Measurements from ENCODE around the gene METTL22.

DNA sequence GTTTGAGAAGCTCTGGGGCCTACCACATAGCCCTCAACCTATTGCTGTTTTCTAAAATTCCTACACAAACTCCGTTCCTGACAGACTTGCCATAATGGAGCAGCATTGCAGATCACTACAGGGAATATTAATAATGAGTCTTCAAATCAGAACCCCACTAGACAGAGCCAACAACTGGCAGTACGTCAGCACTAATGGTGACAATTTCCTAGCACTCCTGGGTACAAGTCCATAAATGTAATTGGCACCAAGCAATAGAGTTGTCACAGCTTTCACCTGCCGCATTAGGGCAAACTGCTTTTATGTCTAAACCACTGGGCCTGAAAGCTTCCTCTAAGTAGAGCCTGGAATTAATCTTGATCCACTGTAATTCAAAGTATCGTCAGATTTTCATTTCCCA, 27.4 kb downstream of the METTL22 start:
- TF ChIP-seq, protein P1, sequence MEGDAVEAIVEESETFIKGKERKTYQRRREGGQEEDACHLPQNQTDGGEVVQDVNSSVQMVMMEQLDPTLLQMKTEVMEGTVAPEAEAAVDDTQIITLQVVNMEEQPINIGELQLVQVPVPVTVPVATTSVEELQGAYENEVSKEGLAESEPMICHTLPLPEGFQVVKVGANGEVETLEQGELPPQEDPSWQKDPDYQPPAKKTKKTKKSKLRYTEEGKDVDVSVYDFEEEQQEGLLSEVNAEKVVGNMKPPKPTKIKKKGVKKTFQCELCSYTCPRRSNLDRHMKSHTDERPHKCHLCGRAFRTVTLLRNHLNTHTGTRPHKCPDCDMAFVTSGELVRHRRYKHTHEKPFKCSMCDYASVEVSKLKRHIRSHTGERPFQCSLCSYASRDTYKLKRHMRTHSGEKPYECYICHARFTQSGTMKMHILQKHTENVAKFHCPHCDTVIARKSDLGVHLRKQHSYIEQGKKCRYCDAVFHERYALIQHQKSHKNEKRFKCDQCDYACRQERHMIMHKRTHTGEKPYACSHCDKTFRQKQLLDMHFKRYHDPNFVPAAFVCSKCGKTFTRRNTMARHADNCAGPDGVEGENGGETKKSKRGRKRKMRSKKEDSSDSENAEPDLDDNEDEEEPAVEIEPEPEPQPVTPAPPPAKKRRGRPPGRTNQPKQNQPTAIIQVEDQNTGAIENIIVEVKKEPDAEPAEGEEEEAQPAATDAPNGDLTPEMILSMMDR (IDR thresholded peaks at IDR 0.05; ENCODE audit: borderline replicate concordance, extremely low read depth, low read length, poor library complexity, severe bottlenecking) = no peak
- no peak for TF ChIP-seq EZH2 (IDR thresholded peaks at IDR 0.05; ENCODE audit: borderline replicate concordance, low read depth, low read length, severe bottlenecking)

Measured in DND-41 (cell line).